CD14-positive monocyte (primary cell): ENCODE measurements around the gene EMID1. TPM values are rescaled to one million over a fixed set of nuclear protein-coding genes. Genes with fewer than 3 reads are reported as not detected.

ENCODE experiments used
- DNase-seq, 3 donors: peaks; one replicate each; pipeline ENCODE4 v3.0.0-alpha.2; 2011 to 2022
- H2AFZ ChIP-seq: 2 replicates; pipeline ENCODE4 v1.6.0; 2012; ENCODE audit warnings: mild to moderate bottlenecking, low read depth, low read length, inconsistent platforms; ENCODE audit not compliant: insufficient read depth, poor library complexity, severe bottlenecking
- H3K27ac ChIP-seq, 2 donors: 1 replicate in 1 of 2; 2 replicates in 1 of 2; pipeline ENCODE4 v1.5.1; 2012 to 2013; ENCODE audit warnings: low read length in 2 of 2, control low read depth in 1 of 2, inconsistent platforms in 1 of 2, low read depth in 1 of 2, mild to moderate bottlenecking in 1 of 2
- H3K27me3 ChIP-seq, 2 donors: one replicate each; pipeline versions ENCODE4 v1.6.0 to v1.6.1; 2011 to 2013; ENCODE audit warnings: low read length in 2 of 2; ENCODE audit not compliant: control insufficient read depth in 2 of 2, insufficient read depth in 2 of 2
- H3K36me3 ChIP-seq, 2 donors: replicated peaks in 1 of 2; 1 replicate in 1 of 2; 2 replicates in 1 of 2; pipeline versions ENCODE4 v1.5.1 to v1.6.1; 2012 to 2013; ENCODE audit warnings: low read length in 2 of 2, control low read depth in 1 of 2, inconsistent platforms in 1 of 2, mild to moderate bottlenecking in 1 of 2; ENCODE audit not compliant: insufficient read depth in 2 of 2, control insufficient read depth in 1 of 2
- H3K4me1 ChIP-seq, 2 donors: 1 replicate in 1 of 2; 2 replicates in 1 of 2; pipeline versions ENCODE4 v1.5.1 to v1.6.1; 2012 to 2013; ENCODE audit warnings: low read length in 2 of 2, control low read depth in 1 of 2, inconsistent platforms in 1 of 2, mild to moderate bottlenecking in 1 of 2, moderate library complexity in 1 of 2; ENCODE audit not compliant: insufficient read depth in 2 of 2, control insufficient read depth in 1 of 2
- H3K4me2 ChIP-seq: replicated peaks from 2 replicates; pipeline ENCODE3; 2012; ENCODE audit warnings: low read length, moderate library complexity, mild to moderate bottlenecking; ENCODE audit not compliant: poor library complexity, severe bottlenecking; ENCODE audit errors: extremely low read depth
- H3K4me3 ChIP-seq, 3 experiments: fragments of 200-600 bp in 1 of 3; sonication (generic) in 1 of 3; replicated peaks in 1 of 3; 1 replicate in 2 of 3; 2 replicates in 1 of 3; pipeline ENCODE4 v1.5.1; 2011 to 2013; ENCODE audit warnings: low read length in 3 of 3, mild to moderate bottlenecking in 3 of 3, control low read depth in 2 of 3, low read depth in 2 of 3, inconsistent platforms in 1 of 3, moderate library complexity in 1 of 3
- H3K79me2 ChIP-seq: 2 replicates; pipeline ENCODE4 v1.6.0; 2012; ENCODE audit warnings: mild to moderate bottlenecking, control low read depth, inconsistent platforms, low read length, moderate library complexity; ENCODE audit not compliant: insufficient read depth
- H3K9ac ChIP-seq: 2 replicates; pipeline ENCODE4 v1.6.0; 2017; ENCODE audit warnings: low read length, mild to moderate bottlenecking; ENCODE audit not compliant: insufficient read depth, poor library complexity, severe bottlenecking
- H3K9me3 ChIP-seq, 2 donors: replicated peaks in 1 of 2; 1 replicate in 1 of 2; 2 replicates in 1 of 2; pipeline versions ENCODE4 v1.5.1 to v1.6.1; 2012 to 2013; ENCODE audit warnings: low read length in 2 of 2, control low read depth in 1 of 2; ENCODE audit not compliant: control insufficient read depth in 1 of 2, insufficient read depth in 1 of 2
- H4K20me1 ChIP-seq: 2 replicates; pipeline ENCODE4 v1.6.0; 2012; ENCODE audit warnings: mild to moderate bottlenecking, low read length, control low read depth, moderate library complexity; ENCODE audit not compliant: insufficient read depth
- H3K27ac Mint-ChIP-seq, 7 donors: one replicate each; pipeline ENCODE4 v1.8.0; 2020; ENCODE audit warnings: mild to moderate bottlenecking in 7 of 7, mixed read lengths in 7 of 7, moderate library complexity in 6 of 7, inconsistent platforms in 2 of 7
- H3K27me3 Mint-ChIP-seq, 3 donors: one replicate each; pipeline ENCODE4 v1.8.0; 2021 to 2022; ENCODE audit warnings: low read depth in 3 of 3, mild to moderate bottlenecking in 3 of 3, mixed read lengths in 3 of 3, moderate library complexity in 3 of 3, inconsistent platforms in 1 of 3
- H3K36me3 Mint-ChIP-seq, 2 donors: one replicate each; pipeline ENCODE4 v1.8.0; 2020; ENCODE audit warnings: mixed read lengths in 2 of 2, inconsistent platforms in 1 of 2, mild to moderate bottlenecking in 1 of 2
- H3K4me1 Mint-ChIP-seq: one replicate; pipeline ENCODE4 v1.8.0; 2020; ENCODE audit warnings: mild to moderate bottlenecking, mixed read lengths
- H3K4me3 Mint-ChIP-seq, 2 donors: one replicate each; pipeline ENCODE4 v1.8.0; 2020; ENCODE audit warnings: mild to moderate bottlenecking in 2 of 2, mixed read lengths in 2 of 2, moderate library complexity in 1 of 2
- H3K9me3 Mint-ChIP-seq, 7 donors: one replicate each; pipeline ENCODE4 v1.8.0; 2020 to 2022; ENCODE audit warnings: mixed read lengths in 7 of 7, mild to moderate bottlenecking in 6 of 7, moderate library complexity in 6 of 7, inconsistent platforms in 2 of 7
- CTCF ChIP-seq: fragments of 200-600 bp; IDR thresholded peaks from one replicate; pipeline ENCODE4 v1.8.0; 2022; ENCODE audit warnings: antibody characterized with exemption, mild to moderate bottlenecking
- WGBS: methylation state at CpG from one replicate; pipeline ENCODE4 v1.1.5; 2013; ENCODE audit warnings: missing lambda C conversion rate; ENCODE audit not compliant: insufficient coverage; 5-methylcytosine and 5-hydroxymethylcytosine counted together
- intact Hi-C, 2 donors: fragments of 100-400 bp; cut with micrococcal nuclease; formaldehyde crosslinking; loops; one replicate each; pipeline versions ENCODE4 v1.15.0 to v1.15.1; 2023
- polyA plus RNA-seq, 3 donors: library from polyadenylated mRNA; depleted of rRNA in 1 of 3; unstranded in 2 of 3; stranded (reverse) in 1 of 3; fragments of 300-500 nt in 2 of 3; fragments of >200 nt in 1 of 3; fragmentation: Illumina TruSeq in 2 of 3; gene quantifications; 1 replicate in 2 of 3; 2 replicates in 1 of 3; pipeline ENCODE4 v1.2.3, GENCODE V29; 2012 to 2021

EMID1 gene
- polyA plus RNA-seq, 3 donors, result not detected

DNA sequence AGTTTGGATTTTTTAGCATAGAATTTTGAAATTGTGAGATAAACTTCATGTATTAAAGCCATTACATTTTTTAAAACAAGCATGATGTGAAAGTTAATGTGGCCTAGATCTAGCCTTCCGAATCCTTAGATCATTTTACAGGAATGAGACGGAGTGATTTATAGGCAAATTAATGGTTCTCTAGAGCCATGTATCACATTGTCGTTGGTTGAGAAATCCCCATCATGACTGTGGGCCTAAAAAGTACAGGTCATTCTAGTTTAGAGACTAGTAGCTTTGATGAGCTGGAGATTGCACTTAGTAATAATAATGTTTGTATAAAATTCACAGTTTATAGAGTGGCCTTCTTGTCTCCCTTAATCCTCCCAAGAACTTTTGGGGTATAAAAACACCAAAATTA, 69.5 kb downstream of the EMID1 start:
- H3K4me3 ChIP-seq, result no peak overlapping the region
- intact Hi-C loops, result no loop called here
- DNase-seq, result no peak
- no peak overlapping the region for H3K9ac ChIP-seq
- H3K27me3 Mint-ChIP-seq, result no peaks in the 10 kb centered on the region
- peaks cover 9 to 17% of the 10 kb centered on the region in 2 donors for H3K4me1 ChIP-seq
- peaks cover 80 to 92% of the 10 kb centered on the region in 2 donors for H3K36me3 Mint-ChIP-seq
- no peak overlapping the region for H3K4me3 Mint-ChIP-seq
- WGBS, result 87% methylated on average over 3 of the region's 3 CpGs
- H3K4me2 ChIP-seq, result no peak overlapping the region
- no peaks in the 10 kb centered on the region for H3K9me3 ChIP-seq
- H3K9me3 Mint-ChIP-seq, result no peaks in the 10 kb centered on the region
- H3K27ac ChIP-seq, result peak overlapping the region in 1 of 2 donors; percentile 22
- TF ChIP-seq CTCF, result no peak
- peaks cover 100% of the 10 kb centered on the region for H4K20me1 ChIP-seq
- H2AFZ ChIP-seq, result no peak overlapping the region
- no peak overlapping the region for H3K27ac Mint-ChIP-seq
- H3K36me3 ChIP-seq, result peaks cover 84 to 94% of the 10 kb centered on the region in 2 donors
- peaks cover 100% of the 10 kb centered on the region for H3K79me2 ChIP-seq
- no peaks in the 10 kb centered on the region for H3K27me3 ChIP-seq
- H3K4me1 Mint-ChIP-seq, result peaks cover 21% of the 10 kb centered on the region

DNA sequence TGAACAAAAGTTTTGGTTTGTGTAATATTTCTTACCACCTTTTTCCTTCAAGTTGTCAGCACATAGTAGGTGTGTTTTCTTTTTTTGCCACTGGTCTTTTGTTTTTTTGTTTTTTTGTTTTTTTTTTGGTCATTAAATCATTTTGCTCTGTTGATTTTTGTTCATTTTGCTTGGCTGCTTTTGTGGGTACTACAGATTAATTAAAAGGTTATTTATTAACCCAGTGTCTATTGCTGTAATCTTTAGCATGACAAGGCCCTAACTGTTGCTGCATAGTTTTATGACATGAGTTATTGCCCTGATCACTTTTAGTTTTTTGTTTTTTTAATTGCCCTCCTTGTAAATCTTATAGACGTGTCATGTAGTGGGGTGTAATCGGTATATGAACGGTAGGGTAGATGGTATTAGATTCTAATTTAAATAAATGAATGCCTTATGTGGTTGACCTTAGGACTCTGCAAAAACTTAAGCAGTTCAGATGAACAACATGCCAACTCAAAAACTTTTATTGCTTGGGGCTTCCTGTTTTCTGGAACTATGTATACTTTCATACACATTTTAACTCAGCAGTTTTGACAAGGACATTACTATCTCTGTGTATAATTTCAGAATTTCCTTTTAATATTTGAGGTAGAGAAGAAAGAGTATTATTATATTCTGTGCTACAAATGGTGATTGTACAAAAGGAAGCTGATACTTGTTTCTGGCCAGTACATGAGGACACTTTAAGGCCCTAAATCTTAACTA, 70.3 kb downstream of the EMID1 start:
- Mint-ChIP-seq H3K4me3 (no peak overlapping the region), H3K9me3 (no peaks in the 10 kb centered on the region), H3K27ac (peak overlapping the region in 2 of 7 donors; percentile 4 to 21), H3K27me3 (no peaks in the 10 kb centered on the region), H3K4me1 (peaks cover 13% of the 10 kb centered on the region), H3K36me3 (peaks cover 82 to 95% of the 10 kb centered on the region in 2 donors)
- TF ChIP-seq CTCF, result no peak
- no peak overlapping the region for H3K9ac ChIP-seq
- peaks cover under 1 to 9% of the 10 kb centered on the region in 2 donors for H3K4me1 ChIP-seq
- H4K20me1 ChIP-seq, result peaks cover 100% of the 10 kb centered on the region
- DNase-seq, result no peak
- H3K4me2 ChIP-seq, result no peak overlapping the region
- peaks cover 88 to 98% of the 10 kb centered on the region in 2 donors for H3K36me3 ChIP-seq
- no CpG with 5 or more reads among the region's 3 CpGs for WGBS
- intact Hi-C loops, result no loop called here
- no peak overlapping the region for H2AFZ ChIP-seq
- no peak overlapping the region for H3K4me3 ChIP-seq
- H3K27ac ChIP-seq, result peak overlapping the region in 1 of 2 donors; percentile 22
- peaks cover 97% of the 10 kb centered on the region for H3K79me2 ChIP-seq
- no peaks in the 10 kb centered on the region for H3K9me3 ChIP-seq
- no peaks in the 10 kb centered on the region for H3K27me3 ChIP-seq
